ENCODE data around the gene KCNQ1. TPM values are rescaled to one million over a fixed set of nuclear protein-coding genes. Genes with fewer than 3 reads are reported as not detected.

KCNQ1 gene
- total RNA-seq, 1 experiment from 2014 or later: 2.5 TPM

DNA sequence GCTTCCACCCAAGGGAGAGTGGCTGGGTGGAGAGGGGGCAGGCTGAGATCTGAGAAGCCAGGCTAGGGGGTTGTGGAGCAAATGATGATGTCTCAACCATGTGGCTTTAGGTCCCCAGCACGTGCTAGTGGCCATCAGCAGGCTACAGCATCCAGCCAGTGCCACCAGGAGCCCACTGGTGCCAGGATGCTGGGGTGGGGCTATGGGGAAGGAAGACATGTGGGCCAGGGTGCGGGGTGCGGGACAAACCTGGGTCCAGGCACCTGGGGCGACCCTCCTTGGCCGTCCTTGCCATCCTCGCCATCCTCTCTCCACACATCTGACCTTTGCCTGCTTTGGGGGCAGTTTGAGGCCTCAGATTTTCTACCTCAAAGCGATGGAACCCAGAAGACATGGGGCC, 104.3 kb downstream of the KCNQ1 start:
- ATAC-seq: no peak
- Mint-ChIP-seq H3K27ac (no peak overlapping the region), H3K4me1 (no peaks in the 10 kb centered on the region), H3K9me3 (no peaks in the 10 kb centered on the region; the same call in 1 of the 2 replicates), H3K4me3 (no peak overlapping the region), H3K27me3 (ENCODE audit: low read depth) (peaks cover 92% of the 10 kb centered on the region), H3K36me3 (no peaks in the 10 kb centered on the region)
- ChIA-PET POLR2A (no interaction called here), CTCF (no interaction called here)
- TF ChIP-seq FOXP1 (CRISPR knock-in tag; IDR thresholded peaks at IDR 0.05; ENCODE audit: borderline replicate concordance) (no peak), ZNF396 (CRISPR knock-in tag; IDR thresholded peaks at IDR 0.05; ENCODE audit: borderline replicate concordance) (no peak), TEAD4 (CRISPR knock-in tag; IDR thresholded peaks at IDR 0.05) (no peak), ATF2 (CRISPR knock-in tag; IDR thresholded peaks at IDR 0.05; ENCODE audit: borderline replicate concordance, low read depth) (no peak), TEAD1 (CRISPR knock-in tag; IDR thresholded peaks at IDR 0.05) (no peak), SMAD3 (CRISPR knock-in tag; IDR thresholded peaks at IDR 0.05; ENCODE audit: borderline replicate concordance) (no peak), JUN (CRISPR knock-in tag; IDR thresholded peaks at IDR 0.05) (no peak), GABPB1 (CRISPR knock-in tag; IDR thresholded peaks at IDR 0.05) (no peak), NFATC4 (CRISPR knock-in tag; IDR thresholded peaks at IDR 0.05) (no peak), ZNF423 (CRISPR knock-in tag; IDR thresholded peaks at IDR 0.05) (no peak)
- TF ChIP-seq, protein P1, sequence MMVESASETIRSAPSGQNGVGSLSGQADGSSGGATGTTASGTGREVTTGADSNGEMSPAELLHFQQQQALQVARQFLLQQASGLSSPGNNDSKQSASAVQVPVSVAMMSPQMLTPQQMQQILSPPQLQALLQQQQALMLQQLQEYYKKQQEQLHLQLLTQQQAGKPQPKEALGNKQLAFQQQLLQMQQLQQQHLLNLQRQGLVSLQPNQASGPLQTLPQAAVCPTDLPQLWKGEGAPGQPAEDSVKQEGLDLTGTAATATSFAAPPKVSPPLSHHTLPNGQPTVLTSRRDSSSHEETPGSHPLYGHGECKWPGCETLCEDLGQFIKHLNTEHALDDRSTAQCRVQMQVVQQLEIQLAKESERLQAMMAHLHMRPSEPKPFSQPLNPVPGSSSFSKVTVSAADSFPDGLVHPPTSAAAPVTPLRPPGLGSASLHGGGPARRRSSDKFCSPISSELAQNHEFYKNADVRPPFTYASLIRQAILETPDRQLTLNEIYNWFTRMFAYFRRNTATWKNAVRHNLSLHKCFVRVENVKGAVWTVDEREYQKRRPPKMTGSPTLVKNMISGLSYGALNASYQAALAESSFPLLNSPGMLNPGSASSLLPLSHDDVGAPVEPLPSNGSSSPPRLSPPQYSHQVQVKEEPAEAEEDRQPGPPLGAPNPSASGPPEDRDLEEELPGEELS (CRISPR knock-in tag; IDR thresholded peaks at IDR 0.05): no peak
- DNase-seq (ENCODE audit: low spot score): no peak

- CTCF ChIA-PET: no interaction called here
- POLR2A ChIA-PET: no interaction called here
- H3K4me1 Mint-ChIP-seq: no peaks in the 10 kb centered on the region; the same call in 1 of the 2 replicates
- H3K27ac Mint-ChIP-seq: no peak overlapping the region
- H3K27me3 Mint-ChIP-seq (ENCODE audit: low read depth): peaks cover 94% of the 10 kb centered on the region
- DNase-seq (ENCODE audit: low spot score) (no peak), ATAC-seq (no peak)
- H3K4me3 Mint-ChIP-seq: no peak overlapping the region
- H3K9me3 Mint-ChIP-seq: no peaks in the 10 kb centered on the region; the same call in 1 of the 2 replicates
- no peaks in the 10 kb centered on the region for H3K36me3 Mint-ChIP-seq
- TF ChIP-seq JUN (CRISPR knock-in tag; IDR thresholded peaks at IDR 0.05): no peak
- TF ChIP-seq KAT7 (CRISPR knock-in tag; IDR thresholded peaks at IDR 0.05; ENCODE audit: borderline replicate concordance): no peak
- no peak for TF ChIP-seq ETV6 (CRISPR knock-in tag; IDR thresholded peaks at IDR 0.05)
- TF ChIP-seq, protein P2, sequence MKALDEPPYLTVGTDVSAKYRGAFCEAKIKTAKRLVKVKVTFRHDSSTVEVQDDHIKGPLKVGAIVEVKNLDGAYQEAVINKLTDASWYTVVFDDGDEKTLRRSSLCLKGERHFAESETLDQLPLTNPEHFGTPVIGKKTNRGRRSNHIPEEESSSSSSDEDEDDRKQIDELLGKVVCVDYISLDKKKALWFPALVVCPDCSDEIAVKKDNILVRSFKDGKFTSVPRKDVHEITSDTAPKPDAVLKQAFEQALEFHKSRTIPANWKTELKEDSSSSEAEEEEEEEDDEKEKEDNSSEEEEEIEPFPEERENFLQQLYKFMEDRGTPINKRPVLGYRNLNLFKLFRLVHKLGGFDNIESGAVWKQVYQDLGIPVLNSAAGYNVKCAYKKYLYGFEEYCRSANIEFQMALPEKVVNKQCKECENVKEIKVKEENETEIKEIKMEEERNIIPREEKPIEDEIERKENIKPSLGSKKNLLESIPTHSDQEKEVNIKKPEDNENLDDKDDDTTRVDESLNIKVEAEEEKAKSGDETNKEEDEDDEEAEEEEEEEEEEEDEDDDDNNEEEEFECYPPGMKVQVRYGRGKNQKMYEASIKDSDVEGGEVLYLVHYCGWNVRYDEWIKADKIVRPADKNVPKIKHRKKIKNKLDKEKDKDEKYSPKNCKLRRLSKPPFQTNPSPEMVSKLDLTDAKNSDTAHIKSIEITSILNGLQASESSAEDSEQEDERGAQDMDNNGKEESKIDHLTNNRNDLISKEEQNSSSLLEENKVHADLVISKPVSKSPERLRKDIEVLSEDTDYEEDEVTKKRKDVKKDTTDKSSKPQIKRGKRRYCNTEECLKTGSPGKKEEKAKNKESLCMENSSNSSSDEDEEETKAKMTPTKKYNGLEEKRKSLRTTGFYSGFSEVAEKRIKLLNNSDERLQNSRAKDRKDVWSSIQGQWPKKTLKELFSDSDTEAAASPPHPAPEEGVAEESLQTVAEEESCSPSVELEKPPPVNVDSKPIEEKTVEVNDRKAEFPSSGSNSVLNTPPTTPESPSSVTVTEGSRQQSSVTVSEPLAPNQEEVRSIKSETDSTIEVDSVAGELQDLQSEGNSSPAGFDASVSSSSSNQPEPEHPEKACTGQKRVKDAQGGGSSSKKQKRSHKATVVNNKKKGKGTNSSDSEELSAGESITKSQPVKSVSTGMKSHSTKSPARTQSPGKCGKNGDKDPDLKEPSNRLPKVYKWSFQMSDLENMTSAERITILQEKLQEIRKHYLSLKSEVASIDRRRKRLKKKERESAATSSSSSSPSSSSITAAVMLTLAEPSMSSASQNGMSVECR (CRISPR knock-in tag; IDR thresholded peaks at IDR 0.05; ENCODE audit: borderline replicate concordance): no peak
- TF ChIP-seq TEAD4 (CRISPR knock-in tag; IDR thresholded peaks at IDR 0.05): no peak
- TF ChIP-seq, protein P3, sequence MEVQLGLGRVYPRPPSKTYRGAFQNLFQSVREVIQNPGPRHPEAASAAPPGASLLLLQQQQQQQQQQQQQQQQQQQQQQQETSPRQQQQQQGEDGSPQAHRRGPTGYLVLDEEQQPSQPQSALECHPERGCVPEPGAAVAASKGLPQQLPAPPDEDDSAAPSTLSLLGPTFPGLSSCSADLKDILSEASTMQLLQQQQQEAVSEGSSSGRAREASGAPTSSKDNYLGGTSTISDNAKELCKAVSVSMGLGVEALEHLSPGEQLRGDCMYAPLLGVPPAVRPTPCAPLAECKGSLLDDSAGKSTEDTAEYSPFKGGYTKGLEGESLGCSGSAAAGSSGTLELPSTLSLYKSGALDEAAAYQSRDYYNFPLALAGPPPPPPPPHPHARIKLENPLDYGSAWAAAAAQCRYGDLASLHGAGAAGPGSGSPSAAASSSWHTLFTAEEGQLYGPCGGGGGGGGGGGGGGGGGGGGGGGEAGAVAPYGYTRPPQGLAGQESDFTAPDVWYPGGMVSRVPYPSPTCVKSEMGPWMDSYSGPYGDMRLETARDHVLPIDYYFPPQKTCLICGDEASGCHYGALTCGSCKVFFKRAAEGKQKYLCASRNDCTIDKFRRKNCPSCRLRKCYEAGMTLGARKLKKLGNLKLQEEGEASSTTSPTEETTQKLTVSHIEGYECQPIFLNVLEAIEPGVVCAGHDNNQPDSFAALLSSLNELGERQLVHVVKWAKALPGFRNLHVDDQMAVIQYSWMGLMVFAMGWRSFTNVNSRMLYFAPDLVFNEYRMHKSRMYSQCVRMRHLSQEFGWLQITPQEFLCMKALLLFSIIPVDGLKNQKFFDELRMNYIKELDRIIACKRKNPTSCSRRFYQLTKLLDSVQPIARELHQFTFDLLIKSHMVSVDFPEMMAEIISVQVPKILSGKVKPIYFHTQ (CRISPR knock-in tag; IDR thresholded peaks at IDR 0.05): no peak
- TF ChIP-seq NR1H2 (CRISPR knock-in tag; IDR thresholded peaks at IDR 0.05): no peak
- no peak for TF ChIP-seq AFF4 (CRISPR knock-in tag; IDR thresholded peaks at IDR 0.05; ENCODE audit: borderline replicate concordance)
These were observed 104.7 kb downstream of the KCNQ1 start for GRCh38 chr11:2549491-2549875.

All from WTC11 (cell line).